HCT116 (cell line): ENCODE data around the gene FOXD2.

Source experiments
- CTCF ChIP-seq, 3 experiments: fragments of 200-600 bp in 1 of 3; sonication (generic) in 1 of 3; IDR thresholded peaks in 2 of 3; conservative IDR thresholded peaks in 1 of 3; 2 replicates each; pipeline ENCODE4 v1.5.1; 2012 to 2017; ENCODE audit warnings: low read depth in 2 of 3, low read length in 2 of 3, antibody characterized with exemption in 1 of 3, borderline replicate concordance in 1 of 3, control low read depth in 1 of 3, mild to moderate bottlenecking in 1 of 3, mixed read lengths in 1 of 3, mixed run types in 1 of 3, moderate library complexity in 1 of 3; ENCODE audit not compliant: insufficient read depth in 1 of 3
- SRF ChIP-seq: IDR thresholded peaks from 2 replicates; pipeline ENCODE4 v1.6.1; 2012; ENCODE audit warnings: low read depth

GRCh38 chr1:47410068-47410455 lies 27.8 kb upstream of the FOXD2 start:
- no peak for TF ChIP-seq CTCF (IDR thresholded peaks at IDR 0.05 in 2 of 3, conservative IDR thresholded peaks at IDR 0.05 in 1 of 3; ENCODE audit: borderline replicate concordance in 1 of 3, insufficient read depth in 1 of 3, low read depth in 2 of 3, low read length in 2 of 3)
- TF ChIP-seq SRF = no peak
